CD4-positive, alpha-beta T cell treated with Interleukin-4 for 4 hours (primary cell): ENCODE results near the gene SPACDR.

Source experiments
- DNase-seq: peaks from one replicate; pipeline ENCODE4 v3.0.0-alpha.2; 2020

Gene SPACDR

GRCh38 chr7:100407285-100408180, 56.5 kb downstream of the SPACDR start:
- peak; percentile 77 for DNase-seq

- no peak for DNase-seq
These were observed 57.3 kb downstream of the SPACDR start for GRCh38 chr7:100406767-100407166.
